IgD-negative memory B cell (primary cell): ENCODE measurements around the gene SOX6. TPM values are rescaled to one million over a fixed set of nuclear protein-coding genes. Genes with fewer than 3 reads are reported as not detected.
"Not testable (repeated sequence)": the region's sequence is repeated elsewhere in the genome, so short reads cannot be mapped to it uniquely, and the experiment has no call there.

ENCODE experiments used
- H3K27ac Mint-ChIP-seq, 3 donors: one replicate each; pipeline ENCODE4 v1.8.0; 2020 to 2022; ENCODE audit warnings: mild to moderate bottlenecking in 3 of 3, mixed read lengths in 3 of 3, moderate library complexity in 1 of 3
- H3K27me3 Mint-ChIP-seq: one replicate; pipeline ENCODE4 v1.8.0; 2021; ENCODE audit warnings: mixed read lengths
- H3K36me3 Mint-ChIP-seq: one replicate; pipeline ENCODE4 v1.8.0; 2020; ENCODE audit warnings: mild to moderate bottlenecking, mixed read lengths
- H3K4me1 Mint-ChIP-seq, 3 donors: one replicate each; pipeline ENCODE4 v1.8.0; 2020 to 2022; ENCODE audit warnings: mixed read lengths in 3 of 3, mild to moderate bottlenecking in 1 of 3
- H3K4me3 Mint-ChIP-seq, 4 donors: one replicate each; pipeline ENCODE4 v1.8.0; 2020 to 2022; ENCODE audit warnings: mild to moderate bottlenecking in 4 of 4, mixed read lengths in 4 of 4, moderate library complexity in 3 of 4
- H3K9me3 Mint-ChIP-seq, 3 donors: one replicate each; pipeline ENCODE4 v1.8.0; 2020 to 2021; ENCODE audit warnings: mixed read lengths in 3 of 3, mild to moderate bottlenecking in 1 of 3
- polyA plus RNA-seq: library from polyadenylated mRNA; unstranded; fragments of 300-500 nt; fragmentation: Illumina TruSeq; gene quantifications from one replicate; pipeline ENCODE4 v1.2.3, GENCODE V29; 2021

The SOX6 gene
- polyA plus RNA-seq, 1 donor from 2014 or later, result not detected

- Mint-ChIP-seq H3K27ac (no peak overlapping the region), H3K36me3 (no peaks in the 10 kb centered on the region), H3K4me1 (no peaks in the 10 kb centered on the region), H3K9me3 (peaks cover 0 to 5% (median 1%) of the 10 kb centered on the region in 3 donors), H3K27me3 (no peaks in the 10 kb centered on the region), H3K4me3 (no peak overlapping the region)
Observed at GRCh38 chr11:15923183-15923582, 433.2 kb downstream of the SOX6 start.

GRCh38 chr11:15922745-15923144, 433.6 kb downstream of the SOX6 start:
- H3K9me3 Mint-ChIP-seq, H3K27ac Mint-ChIP-seq, H3K27me3 Mint-ChIP-seq, H3K4me1 Mint-ChIP-seq, H3K36me3 Mint-ChIP-seq, H3K4me3 Mint-ChIP-seq: not testable (repeated sequence)

- Mint-ChIP-seq H3K36me3 (no peaks in the 10 kb centered on the region), H3K27me3 (no peaks in the 10 kb centered on the region), H3K9me3 (peaks cover 0 to 5% (median 1%) of the 10 kb centered on the region in 3 donors), H3K27ac (no peak overlapping the region), H3K4me1 (no peaks in the 10 kb centered on the region), H3K4me3 (no peak overlapping the region)
Observed at GRCh38 chr11:15920856-15921629, 435.3 kb downstream of the SOX6 start.

GRCh38 chr11:15918674-15919073, 437.7 kb downstream of the SOX6 start:
- H3K36me3 Mint-ChIP-seq, result no peaks in the 10 kb centered on the region
- no peaks in the 10 kb centered on the region for H3K27me3 Mint-ChIP-seq
- peaks cover 0 to 5% (median 3%) of the 10 kb centered on the region in 3 donors for H3K9me3 Mint-ChIP-seq
- no peak overlapping the region for H3K27ac Mint-ChIP-seq
- H3K4me3 Mint-ChIP-seq, result no peak overlapping the region
- H3K4me1 Mint-ChIP-seq, result no peaks in the 10 kb centered on the region

- Mint-ChIP-seq H3K4me3 (no peak overlapping the region), H3K9me3 (peaks cover 0 to 5% (median 3%) of the 10 kb centered on the region in 3 donors), H3K36me3 (no peaks in the 10 kb centered on the region), H3K27me3 (no peaks in the 10 kb centered on the region), H3K27ac (no peak overlapping the region), H3K4me1 (no peaks in the 10 kb centered on the region)
Observed at GRCh38 chr11:15918212-15918611, 438.1 kb downstream of the SOX6 start.
